ENCODE measurements around the gene SHISA6.

DNA sequence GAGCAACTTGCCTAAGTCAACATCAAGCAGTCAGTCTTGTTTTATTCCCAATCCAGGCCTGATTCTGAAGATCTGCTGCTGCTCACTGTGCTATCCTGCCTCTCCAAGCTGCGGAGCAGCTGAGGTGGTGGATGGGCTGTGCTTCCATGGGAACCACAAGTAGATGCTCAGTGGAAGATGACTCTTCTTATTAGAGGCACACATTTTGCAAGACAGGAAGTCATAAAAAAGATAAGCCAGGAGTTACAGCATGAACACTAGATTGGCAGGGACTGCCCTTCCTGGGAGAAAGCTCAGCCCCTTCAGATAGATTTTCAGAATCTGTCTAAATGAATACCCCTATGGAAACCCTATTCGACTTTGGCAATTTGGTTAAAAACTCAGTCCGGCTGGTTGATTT is 143.1 kb downstream of the SHISA6 start:
- TF ChIP-seq, protein P1, sequence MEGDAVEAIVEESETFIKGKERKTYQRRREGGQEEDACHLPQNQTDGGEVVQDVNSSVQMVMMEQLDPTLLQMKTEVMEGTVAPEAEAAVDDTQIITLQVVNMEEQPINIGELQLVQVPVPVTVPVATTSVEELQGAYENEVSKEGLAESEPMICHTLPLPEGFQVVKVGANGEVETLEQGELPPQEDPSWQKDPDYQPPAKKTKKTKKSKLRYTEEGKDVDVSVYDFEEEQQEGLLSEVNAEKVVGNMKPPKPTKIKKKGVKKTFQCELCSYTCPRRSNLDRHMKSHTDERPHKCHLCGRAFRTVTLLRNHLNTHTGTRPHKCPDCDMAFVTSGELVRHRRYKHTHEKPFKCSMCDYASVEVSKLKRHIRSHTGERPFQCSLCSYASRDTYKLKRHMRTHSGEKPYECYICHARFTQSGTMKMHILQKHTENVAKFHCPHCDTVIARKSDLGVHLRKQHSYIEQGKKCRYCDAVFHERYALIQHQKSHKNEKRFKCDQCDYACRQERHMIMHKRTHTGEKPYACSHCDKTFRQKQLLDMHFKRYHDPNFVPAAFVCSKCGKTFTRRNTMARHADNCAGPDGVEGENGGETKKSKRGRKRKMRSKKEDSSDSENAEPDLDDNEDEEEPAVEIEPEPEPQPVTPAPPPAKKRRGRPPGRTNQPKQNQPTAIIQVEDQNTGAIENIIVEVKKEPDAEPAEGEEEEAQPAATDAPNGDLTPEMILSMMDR (conservative IDR thresholded peaks at IDR 0.05; ENCODE audit: low read depth, low read length) = no peak
- TF ChIP-seq EZH2 (IDR thresholded peaks at IDR 0.05; ENCODE audit: borderline replicate concordance, low read depth, low read length, poor library complexity, severe bottlenecking) = no peak

Data from A673 (cell line).